Measurements from ENCODE around the gene RFTN2. TPM values are rescaled to one million over a fixed set of nuclear protein-coding genes. Genes with fewer than 3 reads are reported as not detected.

RFTN2 gene
- total and polyA plus RNA-seq, 2 of the 13 experiments (the other 11 are each of a cell fraction or from before 2014, with no cell fraction given): not detected

DNA sequence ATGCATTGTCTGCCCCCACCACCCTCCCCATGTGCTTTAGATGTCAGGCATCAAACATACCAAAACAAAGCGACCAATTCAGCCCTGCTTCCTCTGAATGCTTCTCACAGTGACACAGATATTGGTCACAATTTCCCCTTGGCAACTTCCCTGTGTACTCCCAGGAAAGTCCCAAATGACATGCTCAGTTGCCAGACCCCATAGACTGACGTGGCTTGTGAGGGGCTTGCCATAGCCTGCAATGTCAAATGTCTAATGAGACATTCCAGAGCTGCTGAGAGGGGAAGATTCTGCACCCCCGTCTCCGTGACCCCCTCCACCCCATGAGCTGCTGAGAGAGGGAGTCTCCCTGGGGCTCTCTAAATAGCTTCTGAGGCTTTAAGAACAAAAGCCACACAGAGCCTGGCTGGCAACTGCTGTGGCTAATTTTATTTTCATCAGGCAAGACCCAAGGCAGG, 47.3 kb downstream of the RFTN2 start:
- FAIRE-seq (no peak), DNase-seq (ENCODE audit: low spot score) (no peak), ATAC-seq (no peak)
- Histone ChIP-seq H3K9ac (ENCODE audit: insufficient read depth, low read depth, low read length) (no peak overlapping the region), H2AFZ (ENCODE audit: low read length) (no peak overlapping the region), H3K9me3 (ENCODE audit: low read length) (no peaks in the 10 kb centered on the region), H3K27me3 (ENCODE audit: control insufficient read depth in 1 of 2, insufficient read depth in 2 of 2, low read length in 2 of 2) (peaks cover 0 to 6% of the 10 kb centered on the region in 2 experiments; a peak in 1 of 5 replicates), H4K20me1 (ENCODE audit: insufficient read depth, low read length) (no peaks in the 10 kb centered on the region), H3K4me2 (ENCODE audit: low read depth, low read length) (no peak overlapping the region), H3K27ac (ENCODE audit: extremely low read length, insufficient read depth, low read length) (no peak overlapping the region), H3K4me1 (ENCODE audit: insufficient read depth, low read length) (no peaks in the 10 kb centered on the region), H3K36me3 (replicated peaks in 1 of 2; ENCODE audit: control insufficient read depth in 1 of 2, insufficient read depth in 2 of 2, low read length in 2 of 2) (no peaks in the 10 kb centered on the region), H3K79me2 (ENCODE audit: insufficient read depth, low read length) (no peaks in the 10 kb centered on the region), H3K4me3 (replicated peaks in 1 of 3; ENCODE audit: insufficient read depth in 1 of 3, low read depth in 2 of 3, low read length in 3 of 3) (no peak overlapping the region)
- ChIA-PET CTCF (ENCODE audit: low intra/inter-chr PET ratio, low total read pairs) (no interaction called here), POLR2A (no interaction called here)
- TF ChIP-seq FOXO1 (CRISPR knock-in tag; IDR thresholded peaks at IDR 0.05): no peak
- intact Hi-C loops (cut with micrococcal nuclease; ENCODE audit: unreplicated experiment) (no loop called here), in situ Hi-C loops (cut with HindIII; ENCODE audit: extremely low pct_ligation_motif_present, low pct_unique_long_range_greater_than_20kb) (no loop called here)
- 3% methylated on average over 4 of the region's 4 CpGs for whole genome bisulfite sequencing (ENCODE audit: low lambda C conversion rate)
- BruUV-seq (replicated peaks): no TSS peak

DNA sequence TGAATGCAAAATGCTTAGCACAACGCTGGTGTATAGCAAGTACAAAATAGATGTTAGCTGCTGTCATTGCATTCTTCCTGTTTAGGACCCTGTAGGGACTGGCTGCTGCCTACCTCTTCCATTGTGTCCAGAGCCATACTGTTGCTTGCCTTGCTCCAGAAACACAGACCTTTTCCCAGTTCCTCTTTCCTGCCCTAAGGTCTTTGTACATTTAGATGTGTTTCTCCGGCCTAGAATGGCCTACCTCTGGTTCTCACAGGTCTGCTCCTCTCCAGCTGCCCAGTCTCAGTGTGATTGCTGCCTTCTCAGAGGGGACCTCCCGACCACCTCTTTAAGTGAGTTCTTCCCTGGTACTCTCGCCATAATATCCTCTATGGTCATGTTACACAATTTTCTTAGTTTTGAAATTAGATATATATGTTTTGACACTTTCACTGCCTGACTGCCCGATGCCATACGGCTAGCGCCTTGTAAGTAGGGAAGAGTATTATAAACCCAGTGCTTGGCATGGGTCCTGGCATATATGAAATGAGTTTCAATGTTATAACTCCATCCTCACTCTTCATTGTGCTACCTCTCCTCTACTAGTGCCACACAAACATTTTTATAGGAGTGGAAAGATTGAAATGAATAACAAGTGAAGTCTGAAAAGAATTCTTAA, 48.3 kb downstream of the RFTN2 start:
- Histone ChIP-seq H3K27me3 (ENCODE audit: control insufficient read depth in 1 of 2, insufficient read depth in 2 of 2, low read length in 2 of 2) (peaks cover 0 to 5% of the 10 kb centered on the region in 2 experiments; a peak in 1 of 5 replicates), H4K20me1 (ENCODE audit: insufficient read depth, low read length) (no peaks in the 10 kb centered on the region), H3K79me2 (ENCODE audit: insufficient read depth, low read length) (no peaks in the 10 kb centered on the region), H3K27ac (ENCODE audit: extremely low read length, insufficient read depth, low read length) (no peak overlapping the region), H2AFZ (ENCODE audit: low read length) (no peak overlapping the region), H3K4me2 (ENCODE audit: low read depth, low read length) (no peak overlapping the region), H3K36me3 (replicated peaks in 1 of 2; ENCODE audit: control insufficient read depth in 1 of 2, insufficient read depth in 2 of 2, low read length in 2 of 2) (no peaks in the 10 kb centered on the region), H3K9ac (ENCODE audit: insufficient read depth, low read depth, low read length) (no peak overlapping the region), H3K4me3 (replicated peaks in 1 of 3; ENCODE audit: insufficient read depth in 1 of 3, low read depth in 2 of 3, low read length in 3 of 3) (no peak overlapping the region), H3K9me3 (ENCODE audit: low read length) (no peaks in the 10 kb centered on the region), H3K4me1 (ENCODE audit: insufficient read depth, low read length) (no peaks in the 10 kb centered on the region)
- ATAC-seq: peak; percentile 42
- intact Hi-C loops (cut with micrococcal nuclease; ENCODE audit: unreplicated experiment) (no loop called here), in situ Hi-C loops (cut with HindIII; ENCODE audit: extremely low pct_ligation_motif_present, low pct_unique_long_range_greater_than_20kb) (no loop called here)
- CTCF ChIA-PET (ENCODE audit: low intra/inter-chr PET ratio, low total read pairs): no interaction called here
- TF ChIP-seq ZNF597 (CRISPR knock-in tag; IDR thresholded peaks at IDR 0.05): no peak
- 58% methylated on average over 7 of the region's 7 CpGs for WGBS (ENCODE audit: low lambda C conversion rate)
- POLR2A ChIA-PET: no interaction called here
- no peak for DNase-seq (ENCODE audit: low spot score)
- FAIRE-seq: no peak
- BruUV-seq (replicated peaks): no TSS peak

All from HepG2 (cell line).